MM.1S (cell line): ENCODE data around the gene GTF2IRD1.

Source experiments
- EZH2 ChIP-seq: fragments of 300-600 bp; sonication (generic); optimal IDR thresholded peaks from 2 replicates; pipeline ENCODE3; 2017; ENCODE audit warnings: low read depth, mild to moderate bottlenecking, antibody characterized with exemption, low read length, mixed read lengths
- EZH2phosphoT487 ChIP-seq: fragments of 300-600 bp; sonication (generic); IDR thresholded peaks from 2 replicates; pipeline ENCODE4 v1.6.1; 2018; ENCODE audit warnings: antibody characterized with exemption, low read length
- TF ChIP-seq, protein P1 (sequence below): fragments of 300-600 bp; sonication (generic); IDR thresholded peaks from 2 replicates; pipeline ENCODE4 v1.5.1; 2016; ENCODE audit warnings: antibody characterized with exemption, low read length, mixed read lengths

DNA sequence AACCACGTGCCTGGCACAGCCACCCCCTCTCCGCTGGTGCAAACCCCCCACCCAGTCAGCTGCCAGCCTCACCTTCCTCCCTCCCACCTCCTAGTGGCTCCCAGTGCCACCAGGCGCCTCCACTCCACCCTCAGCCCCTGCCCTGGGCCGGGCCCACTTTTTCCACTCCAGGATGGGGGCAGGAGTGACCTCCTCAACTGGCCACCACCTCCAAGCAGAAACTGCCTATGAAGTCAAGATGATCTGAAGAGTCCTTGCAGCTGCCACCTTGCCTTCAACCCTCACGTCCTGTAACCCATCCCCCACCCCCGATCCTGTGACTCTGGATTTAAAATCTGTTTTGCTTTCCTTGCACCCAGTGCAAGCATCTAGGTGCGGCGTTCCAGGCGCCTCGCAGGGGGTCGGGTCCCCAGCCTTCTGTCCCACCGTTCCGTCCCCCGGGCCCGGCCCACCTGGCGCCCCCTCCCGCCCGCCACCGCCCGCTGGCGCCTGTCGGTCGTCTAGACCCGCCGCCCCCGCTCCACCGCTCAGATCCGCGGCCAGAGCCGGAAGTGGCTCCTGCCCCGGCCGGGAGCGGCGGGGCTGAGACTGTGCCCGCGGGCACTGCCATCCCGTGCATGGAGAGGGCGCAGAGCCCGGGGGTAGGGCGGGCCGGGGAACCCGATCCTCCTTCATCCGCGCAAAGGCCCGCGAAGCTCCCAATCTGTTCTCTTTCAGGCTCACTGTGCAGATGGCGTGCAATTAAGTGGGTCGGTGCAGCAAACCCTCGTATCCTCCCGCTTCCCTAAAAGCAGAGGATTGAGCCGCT, 152.6 kb downstream of the GTF2IRD1 start:
- TF ChIP-seq, protein P1, sequence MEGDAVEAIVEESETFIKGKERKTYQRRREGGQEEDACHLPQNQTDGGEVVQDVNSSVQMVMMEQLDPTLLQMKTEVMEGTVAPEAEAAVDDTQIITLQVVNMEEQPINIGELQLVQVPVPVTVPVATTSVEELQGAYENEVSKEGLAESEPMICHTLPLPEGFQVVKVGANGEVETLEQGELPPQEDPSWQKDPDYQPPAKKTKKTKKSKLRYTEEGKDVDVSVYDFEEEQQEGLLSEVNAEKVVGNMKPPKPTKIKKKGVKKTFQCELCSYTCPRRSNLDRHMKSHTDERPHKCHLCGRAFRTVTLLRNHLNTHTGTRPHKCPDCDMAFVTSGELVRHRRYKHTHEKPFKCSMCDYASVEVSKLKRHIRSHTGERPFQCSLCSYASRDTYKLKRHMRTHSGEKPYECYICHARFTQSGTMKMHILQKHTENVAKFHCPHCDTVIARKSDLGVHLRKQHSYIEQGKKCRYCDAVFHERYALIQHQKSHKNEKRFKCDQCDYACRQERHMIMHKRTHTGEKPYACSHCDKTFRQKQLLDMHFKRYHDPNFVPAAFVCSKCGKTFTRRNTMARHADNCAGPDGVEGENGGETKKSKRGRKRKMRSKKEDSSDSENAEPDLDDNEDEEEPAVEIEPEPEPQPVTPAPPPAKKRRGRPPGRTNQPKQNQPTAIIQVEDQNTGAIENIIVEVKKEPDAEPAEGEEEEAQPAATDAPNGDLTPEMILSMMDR = no peak; the same call in 1 of the 2 replicates
- no peak for TF ChIP-seq EZH2
- TF ChIP-seq EZH2phosphoT487 = no peak
